Dendritic cell treated with granulocyte-macrophage colony-stimulating factor and Interleukin-4, amounts not matched to agents 40 ng/mL and 50 ng/mL, for 4 days (primary cell): ENCODE measurements around the gene SHANK1.

Source experiments
- H3K27ac Mint-ChIP-seq: one replicate; pipeline ENCODE4 v1.8.0; 2022; ENCODE audit warnings: mild to moderate bottlenecking, mixed read lengths
- H3K27me3 Mint-ChIP-seq: one replicate; pipeline ENCODE4 v1.8.0; 2022; ENCODE audit warnings: mild to moderate bottlenecking, mixed read lengths
- H3K36me3 Mint-ChIP-seq: one replicate; pipeline ENCODE4 v1.8.0; 2022; ENCODE audit warnings: low read depth, mixed read lengths
- H3K4me1 Mint-ChIP-seq: one replicate; pipeline ENCODE4 v1.8.0; 2022; ENCODE audit warnings: low read depth, mixed read lengths
- H3K4me3 Mint-ChIP-seq: one replicate; pipeline ENCODE4 v1.8.0; 2022; ENCODE audit warnings: mild to moderate bottlenecking, moderate library complexity, mixed read lengths
- H3K9me3 Mint-ChIP-seq: one replicate; pipeline ENCODE4 v1.8.0; 2022; ENCODE audit warnings: mixed read lengths
- intact Hi-C: fragments of 100-400 bp; cut with micrococcal nuclease; formaldehyde crosslinking; loops from one replicate; pipeline ENCODE4 v1.15.0; 2022

Gene SHANK1

GRCh38 chr19:50645107-50645506 lies 74.5 kb downstream of the SHANK1 start:
- Mint-ChIP-seq H3K9me3 (peaks cover 6% of the 10 kb centered on the region), H3K4me1 (no peaks in the 10 kb centered on the region), H3K27ac (no peak overlapping the region), H3K36me3 (no peaks in the 10 kb centered on the region), H3K27me3 (peaks cover 15% of the 10 kb centered on the region), H3K4me3 (no peak overlapping the region)
- intact Hi-C loops, result no loop called here

GRCh38 chr19:50644315-50644915 lies 75.2 kb downstream of the SHANK1 start:
- Mint-ChIP-seq H3K27me3 (peaks cover 17% of the 10 kb centered on the region), H3K4me3 (no peak overlapping the region), H3K36me3 (no peaks in the 10 kb centered on the region), H3K9me3 (no peaks in the 10 kb centered on the region), H3K4me1 (no peaks in the 10 kb centered on the region), H3K27ac (no peak overlapping the region)
- intact Hi-C loops, result no loop called here

GRCh38 chr19:50640368-50640767 lies 79.2 kb downstream of the SHANK1 start:
- Mint-ChIP-seq H3K36me3 (no peaks in the 10 kb centered on the region), H3K27ac (no peak overlapping the region), H3K9me3 (no peaks in the 10 kb centered on the region), H3K27me3 (peaks cover 42% of the 10 kb centered on the region), H3K4me3 (no peak overlapping the region), H3K4me1 (no peaks in the 10 kb centered on the region)
- intact Hi-C loops, result no loop called here

GRCh38 chr19:50639121-50640112 lies 80.2 kb downstream of the SHANK1 start, which contains the start of gene SYT3:
TSS of gene SYT3 (minus strand) at chr19:50639881. CDS start at chr19:50637411, 2,470 bp downstream.
- Mint-ChIP-seq H3K27ac (no peak within 1 kb of the TSS), H3K27me3 (peaks cover 42% of the 10 kb centered on the region), H3K4me1 (no peaks in the 10 kb centered on the region), H3K36me3 (no peaks in the 10 kb centered on the region), H3K4me3 (no peak within 1 kb of the TSS), H3K9me3 (peaks cover under 1% of the 10 kb centered on the region)
- intact Hi-C loops, result no loop called here

- H3K9me3 Mint-ChIP-seq, result peaks cover 9% of the 10 kb centered on the region
- no peak overlapping the region for H3K4me3 Mint-ChIP-seq
- intact Hi-C loops, result no loop called here
- H3K27ac Mint-ChIP-seq, result no peak overlapping the region
- no peaks in the 10 kb centered on the region for H3K4me1 Mint-ChIP-seq
- H3K27me3 Mint-ChIP-seq, result peaks cover 42% of the 10 kb centered on the region
- no peaks in the 10 kb centered on the region for H3K36me3 Mint-ChIP-seq
Measured at GRCh38 chr19:50638600-50638999, 81.0 kb downstream of the SHANK1 start.

- intact Hi-C loops, result no loop called here
- Mint-ChIP-seq H3K4me3 (no peak overlapping the region), H3K4me1 (no peaks in the 10 kb centered on the region), H3K27ac (no peak overlapping the region), H3K36me3 (no peaks in the 10 kb centered on the region), H3K9me3 (peaks cover 9% of the 10 kb centered on the region), H3K27me3 (peaks cover 40% of the 10 kb centered on the region)
Measured at GRCh38 chr19:50636317-50637085, 83.1 kb downstream of the SHANK1 start.

GRCh38 chr19:50633973-50634372 lies 85.6 kb downstream of the SHANK1 start:
- Mint-ChIP-seq H3K27ac (no peak overlapping the region), H3K36me3 (no peaks in the 10 kb centered on the region), H3K9me3 (peaks cover 9% of the 10 kb centered on the region), H3K4me3 (no peak overlapping the region), H3K4me1 (no peaks in the 10 kb centered on the region), H3K27me3 (peaks cover 29% of the 10 kb centered on the region)
- intact Hi-C loops, result no loop called here

GRCh38 chr19:50633359-50633758 lies 86.2 kb downstream of the SHANK1 start:
- intact Hi-C loops, result no loop called here
- Mint-ChIP-seq H3K36me3 (no peaks in the 10 kb centered on the region), H3K27ac (no peak overlapping the region), H3K27me3 (peaks cover 23% of the 10 kb centered on the region), H3K9me3 (peaks cover 9% of the 10 kb centered on the region), H3K4me3 (no peak overlapping the region), H3K4me1 (no peaks in the 10 kb centered on the region)

GRCh38 chr19:50632151-50632835 lies 87.3 kb downstream of the SHANK1 start:
- Mint-ChIP-seq H3K27me3 (peaks cover 14% of the 10 kb centered on the region), H3K4me1 (no peaks in the 10 kb centered on the region), H3K36me3 (no peaks in the 10 kb centered on the region), H3K27ac (no peak overlapping the region), H3K9me3 (peaks cover 9% of the 10 kb centered on the region), H3K4me3 (no peak overlapping the region)
- intact Hi-C loops, result no loop called here

GRCh38 chr19:50629801-50630200 lies 89.8 kb downstream of the SHANK1 start:
- peaks cover 7% of the 10 kb centered on the region for H3K27me3 Mint-ChIP-seq
- H3K4me3 Mint-ChIP-seq, result no peak overlapping the region
- H3K9me3 Mint-ChIP-seq, result peaks cover 9% of the 10 kb centered on the region
- H3K36me3 Mint-ChIP-seq, result no peaks in the 10 kb centered on the region
- intact Hi-C loops, result no loop called here
- H3K4me1 Mint-ChIP-seq, result no peaks in the 10 kb centered on the region
- no peak overlapping the region for H3K27ac Mint-ChIP-seq

GRCh38 chr19:50629194-50629593 lies 90.4 kb downstream of the SHANK1 start:
- Mint-ChIP-seq H3K27ac (no peak overlapping the region), H3K27me3 (peaks cover 7% of the 10 kb centered on the region), H3K4me3 (no peak overlapping the region), H3K36me3 (no peaks in the 10 kb centered on the region), H3K9me3 (peaks cover 6% of the 10 kb centered on the region), H3K4me1 (no peaks in the 10 kb centered on the region)
- intact Hi-C loops, result no loop called here

- peaks cover 7% of the 10 kb centered on the region for H3K27me3 Mint-ChIP-seq
- intact Hi-C loops, result no loop called here
- H3K9me3 Mint-ChIP-seq, result no peaks in the 10 kb centered on the region
- no peak overlapping the region for H3K4me3 Mint-ChIP-seq
- no peaks in the 10 kb centered on the region for H3K4me1 Mint-ChIP-seq
- no peaks in the 10 kb centered on the region for H3K36me3 Mint-ChIP-seq
- H3K27ac Mint-ChIP-seq, result no peak overlapping the region
Measured at GRCh38 chr19:50628551-50628950, 91.1 kb downstream of the SHANK1 start.

- intact Hi-C loops, result no loop called here
- peaks cover 7% of the 10 kb centered on the region for H3K27me3 Mint-ChIP-seq
- no peak overlapping the region for H3K27ac Mint-ChIP-seq
- H3K36me3 Mint-ChIP-seq, result no peaks in the 10 kb centered on the region
- H3K4me3 Mint-ChIP-seq, result no peak overlapping the region
- H3K9me3 Mint-ChIP-seq, result no peaks in the 10 kb centered on the region
- H3K4me1 Mint-ChIP-seq, result no peaks in the 10 kb centered on the region
Measured at GRCh38 chr19:50628146-50628545, 91.5 kb downstream of the SHANK1 start.
